Neutrophil (primary cell): ENCODE measurements around the gene MYL5.

Experiments
- H3K27ac ChIP-seq: fragments of 200-600 bp; sonication (generic); 2 replicates; pipeline ENCODE4 v1.5.1; 2016; ENCODE audit warnings: mild to moderate bottlenecking, moderate library complexity
- H3K27me3 ChIP-seq: fragments of 200-600 bp; sonication (generic); 2 replicates; pipeline ENCODE4 v1.6.0; 2016; ENCODE audit warnings: mild to moderate bottlenecking
- H3K36me3 ChIP-seq: fragments of 200-600 bp; sonication (generic); 2 replicates; pipeline ENCODE4 v1.5.1; 2017
- H3K4me1 ChIP-seq, 2 experiments: fragments of 200-600 bp in 1 of 2; sonication (generic) in 1 of 2; 1 replicate in 1 of 2; 2 replicates in 1 of 2; pipeline versions ENCODE4 v1.5.1 to v1.6.1; 2013 to 2016; ENCODE audit warnings: low read depth in 1 of 2, low read length in 1 of 2, mild to moderate bottlenecking in 1 of 2, moderate library complexity in 1 of 2; ENCODE audit not compliant: control insufficient read depth in 1 of 2, insufficient read depth in 1 of 2
- H3K4me3 ChIP-seq, 2 experiments: fragments of 200-600 bp in 1 of 2; sonication (generic) in 1 of 2; 1 replicate in 1 of 2; 2 replicates in 1 of 2; pipeline ENCODE4 v1.5.1; 2013 to 2016; ENCODE audit warnings: low read depth in 1 of 2, low read length in 1 of 2, mild to moderate bottlenecking in 1 of 2, moderate library complexity in 1 of 2
- H3K9me3 ChIP-seq: fragments of 200-600 bp; sonication (generic); 2 replicates; pipeline ENCODE4 v1.5.1; 2016
- TF ChIP-seq, protein P1 (sequence below): fragments of 200-600 bp; sonication (generic); IDR thresholded peaks from 2 replicates; pipeline ENCODE4 v1.5.1; 2016; ENCODE audit warnings: antibody characterized with exemption

MYL5 gene

DNA sequence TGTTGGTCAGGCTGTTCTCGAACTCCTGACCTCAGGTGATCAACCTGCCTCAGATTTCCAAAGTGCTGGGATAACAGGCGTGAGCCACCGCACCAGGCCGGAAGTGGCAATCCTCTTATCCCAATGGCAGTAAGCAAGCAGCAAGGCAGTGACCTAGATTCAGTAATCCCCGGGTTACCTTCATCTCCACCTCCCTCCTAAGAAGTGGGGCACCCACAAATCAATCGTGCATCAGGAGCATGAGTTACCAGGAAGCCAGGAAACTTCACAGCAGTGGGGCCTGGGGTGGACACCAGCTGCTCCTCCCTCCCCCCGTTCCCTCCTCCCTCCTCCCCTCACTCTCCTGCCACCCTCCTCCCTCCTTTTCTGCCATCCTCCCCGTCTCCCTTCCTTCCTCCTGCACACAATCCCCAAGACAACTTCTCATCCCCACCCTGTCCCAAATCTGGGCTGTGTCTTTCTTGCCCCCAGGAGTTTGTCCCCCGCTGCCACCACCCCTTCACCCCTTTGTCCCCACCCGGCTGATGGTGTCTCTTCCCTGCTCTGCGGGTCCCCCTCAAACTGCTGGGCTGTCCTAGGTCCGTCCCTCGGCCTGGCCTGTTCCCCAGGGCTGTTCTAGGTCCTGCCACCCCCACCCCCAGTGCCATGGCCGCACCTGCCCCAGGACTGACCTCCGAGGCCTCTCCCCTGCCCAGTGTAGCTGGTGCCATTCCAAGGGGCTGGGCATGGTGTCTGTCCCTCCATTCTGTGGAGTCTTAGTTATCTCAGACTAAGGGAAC, 46.8 kb upstream of the MYL5 start:
- TF ChIP-seq, protein P1, sequence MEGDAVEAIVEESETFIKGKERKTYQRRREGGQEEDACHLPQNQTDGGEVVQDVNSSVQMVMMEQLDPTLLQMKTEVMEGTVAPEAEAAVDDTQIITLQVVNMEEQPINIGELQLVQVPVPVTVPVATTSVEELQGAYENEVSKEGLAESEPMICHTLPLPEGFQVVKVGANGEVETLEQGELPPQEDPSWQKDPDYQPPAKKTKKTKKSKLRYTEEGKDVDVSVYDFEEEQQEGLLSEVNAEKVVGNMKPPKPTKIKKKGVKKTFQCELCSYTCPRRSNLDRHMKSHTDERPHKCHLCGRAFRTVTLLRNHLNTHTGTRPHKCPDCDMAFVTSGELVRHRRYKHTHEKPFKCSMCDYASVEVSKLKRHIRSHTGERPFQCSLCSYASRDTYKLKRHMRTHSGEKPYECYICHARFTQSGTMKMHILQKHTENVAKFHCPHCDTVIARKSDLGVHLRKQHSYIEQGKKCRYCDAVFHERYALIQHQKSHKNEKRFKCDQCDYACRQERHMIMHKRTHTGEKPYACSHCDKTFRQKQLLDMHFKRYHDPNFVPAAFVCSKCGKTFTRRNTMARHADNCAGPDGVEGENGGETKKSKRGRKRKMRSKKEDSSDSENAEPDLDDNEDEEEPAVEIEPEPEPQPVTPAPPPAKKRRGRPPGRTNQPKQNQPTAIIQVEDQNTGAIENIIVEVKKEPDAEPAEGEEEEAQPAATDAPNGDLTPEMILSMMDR, result no peak
- Histone ChIP-seq H3K4me3 (no peak overlapping the region), H3K4me1 (no peaks in the 10 kb centered on the region), H3K27me3 (no peaks in the 10 kb centered on the region), H3K27ac (no peak overlapping the region), H3K9me3 (no peaks in the 10 kb centered on the region), H3K36me3 (no peaks in the 10 kb centered on the region)

GRCh38 chr4:628311-628741, 46.0 kb upstream of the MYL5 start:
- Histone ChIP-seq H3K36me3 (no peaks in the 10 kb centered on the region), H3K27me3 (no peaks in the 10 kb centered on the region), H3K27ac (no peak overlapping the region), H3K4me1 (no peaks in the 10 kb centered on the region), H3K4me3 (no peak overlapping the region), H3K9me3 (no peaks in the 10 kb centered on the region)
- TF ChIP-seq, protein P1, result no peak

GRCh38 chr4:628821-629635, 45.3 kb upstream of the MYL5 start:
- no peaks in the 10 kb centered on the region for H3K36me3 ChIP-seq
- no peaks in the 10 kb centered on the region for H3K27me3 ChIP-seq
- no peaks in the 10 kb centered on the region for H3K9me3 ChIP-seq
- H3K4me1 ChIP-seq, result no peaks in the 10 kb centered on the region
- no peak overlapping the region for H3K27ac ChIP-seq
- TF ChIP-seq, protein P1, result no peak
- no peak overlapping the region for H3K4me3 ChIP-seq

- Histone ChIP-seq H3K4me1 (no peaks in the 10 kb centered on the region), H3K9me3 (no peaks in the 10 kb centered on the region), H3K27ac (no peak overlapping the region), H3K27me3 (no peaks in the 10 kb centered on the region), H3K36me3 (no peaks in the 10 kb centered on the region), H3K4me3 (no peak overlapping the region)
- TF ChIP-seq, protein P1, result no peak
These were observed 44.8 kb upstream of the MYL5 start for GRCh38 chr4:629636-629914.

DNA sequence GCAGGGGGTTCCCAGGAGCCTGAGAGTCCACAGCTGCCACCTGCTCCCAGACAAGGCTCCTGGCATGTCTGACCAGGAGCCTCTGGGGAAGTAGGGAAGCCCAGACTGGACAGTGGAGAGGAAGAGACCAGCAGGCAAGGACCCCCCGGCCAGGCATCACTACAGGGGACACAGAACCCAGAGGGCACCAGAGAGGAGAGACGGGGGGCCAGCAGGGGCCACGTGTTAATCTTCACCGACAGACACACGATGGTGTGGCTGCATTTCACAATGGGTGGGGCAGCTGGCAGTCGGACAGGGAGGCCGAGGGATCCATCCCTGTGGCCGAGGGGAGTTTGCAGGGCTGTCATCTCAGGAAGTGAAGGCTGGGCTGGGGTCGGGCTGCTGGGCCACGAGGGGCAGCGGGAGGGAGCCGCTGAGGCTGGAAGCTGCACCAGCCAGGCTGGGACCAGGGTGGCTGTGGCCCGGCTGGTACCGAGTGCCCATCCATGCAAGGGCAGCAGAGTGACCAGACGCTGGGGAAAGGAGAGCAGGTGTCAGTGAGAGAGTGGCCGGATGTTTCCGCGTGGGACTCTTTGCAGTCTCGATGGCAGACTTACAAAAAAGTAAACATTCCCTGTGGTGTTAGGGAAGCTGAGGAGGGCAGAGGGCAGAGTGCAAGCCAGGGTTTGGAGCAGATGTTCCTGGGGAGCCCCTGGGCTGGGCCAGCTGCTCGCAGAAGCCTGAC, 44.3 kb upstream of the MYL5 start:
- Histone ChIP-seq H3K27me3 (no peaks in the 10 kb centered on the region), H3K4me3 (no peak overlapping the region), H3K4me1 (no peaks in the 10 kb centered on the region), H3K9me3 (no peaks in the 10 kb centered on the region), H3K27ac (no peak overlapping the region), H3K36me3 (no peaks in the 10 kb centered on the region)
- TF ChIP-seq, protein P1, result no peak
